SK-N-SH (cell line): ENCODE data around the gene MOB2. TPM values are rescaled to one million over a fixed set of nuclear protein-coding genes. Genes with fewer than 3 reads are reported as not detected.

Source experiments
- CTCF ChIA-PET: fragments of 300-600, 350-600 bp; formaldehyde crosslinking; extraction: SDS; loops from one replicate; lab custom pipeline; 2021; lab: Yijun Ruan, JAX
- POLR2A ChIA-PET: fragments of 350-600 bp; sonication (Branson Sonifier 250); formaldehyde crosslinking; extraction: SDS; loops from one replicate; lab custom pipeline; 2020; ENCODE audit warnings: antibody characterized with exemption, inconsistent platforms; lab: Yijun Ruan, JAX
- DNase-seq: peaks from one replicate; pipeline ENCODE4 v3.0.0; 2012
- H2AFZ ChIP-seq: fragments of 200-600 bp; sonication (generic); 2 replicates; pipeline ENCODE4 v1.8.1; 2016; ENCODE audit warnings: antibody characterized with exemption, mild to moderate bottlenecking, low read depth
- H3F3A ChIP-seq: fragments of 200-600 bp; sonication (generic); replicated peaks from 2 replicates; pipeline ENCODE3; 2016; ENCODE audit warnings: antibody characterized with exemption, mild to moderate bottlenecking; ENCODE audit not compliant: insufficient read depth
- H3K27ac ChIP-seq, 2 experiments: fragments of 200-500 bp in 1 of 2; fragments of 200-600 bp in 1 of 2; sonication (Bioruptor generic) in 1 of 2; sonication (generic), shearing (Covaris generic) in 1 of 2; 2 replicates each; pipeline versions ENCODE4 v1.5.1 to v1.6.1; 2014 to 2016; ENCODE audit warnings: low read depth in 2 of 2, inconsistent platforms in 1 of 2, low read length in 1 of 2, mild to moderate bottlenecking in 1 of 2, mixed read lengths in 1 of 2
- H3K27me3 ChIP-seq: fragments of 200-600 bp; sonication (generic), shearing (Covaris generic); 2 replicates; pipeline ENCODE4 v1.6.1; 2016; ENCODE audit warnings: mixed run types; ENCODE audit not compliant: insufficient read depth
- H3K36me3 ChIP-seq, 2 experiments: fragments of 200-500 bp in 1 of 2; fragments of 200-600 bp in 1 of 2; sonication (Bioruptor generic) in 1 of 2; sonication (generic) in 1 of 2; replicated peaks in 1 of 2; 2 replicates each; pipeline versions ENCODE3 to v1.5.1; 2014 to 2016; ENCODE audit warnings: low read length in 1 of 2, mild to moderate bottlenecking in 1 of 2; ENCODE audit not compliant: insufficient read depth in 2 of 2, control insufficient read depth in 1 of 2
- H3K4me1 ChIP-seq, 2 experiments: fragments of 200-500 bp in 1 of 2; fragments of 200-600 bp in 1 of 2; sonication (Bioruptor generic) in 1 of 2; sonication (generic), shearing (Covaris generic) in 1 of 2; 2 replicates each; pipeline versions ENCODE4 v1.5.1 to v1.6.1; 2014 to 2016; ENCODE audit warnings: low read depth in 1 of 2, low read length in 1 of 2, mixed run types in 1 of 2; ENCODE audit not compliant: insufficient read depth in 2 of 2, control insufficient read depth in 1 of 2
- H3K4me2 ChIP-seq: fragments of 200-600 bp; sonication (generic), shearing (Covaris generic); 2 replicates; pipeline ENCODE4 v1.6.1; 2017; ENCODE audit warnings: mixed run types
- H3K4me3 ChIP-seq, 2 experiments: fragments of 200-500 bp in 1 of 2; fragments of 200-600 bp in 1 of 2; sonication (Bioruptor generic) in 1 of 2; sonication (generic), shearing (Covaris generic) in 1 of 2; 2 replicates each; pipeline versions ENCODE4 v1.5.1 to v1.8.1; 2014 to 2016; ENCODE audit warnings: low read depth in 2 of 2, inconsistent platforms in 1 of 2, low read length in 1 of 2, mild to moderate bottlenecking in 1 of 2, mixed read lengths in 1 of 2, moderate library complexity in 1 of 2
- H3K79me2 ChIP-seq: fragments of 200-600 bp; sonication (generic); 2 replicates; pipeline ENCODE4 v1.8.1; 2017; ENCODE audit warnings: mild to moderate bottlenecking; ENCODE audit not compliant: insufficient read depth
- H3K9ac ChIP-seq: fragments of 200-600 bp; sonication (generic); 2 replicates; pipeline ENCODE4 v1.6.1; 2017; ENCODE audit warnings: mixed run types
- H3K9me2 ChIP-seq: fragments of 200-600 bp; sonication (generic); 2 replicates; pipeline ENCODE4 v1.6.1; 2017; ENCODE audit warnings: mixed run types
- H3K9me3 ChIP-seq: fragments of 200-600 bp; sonication (generic); 2 replicates; pipeline ENCODE4 v1.6.1; 2017; ENCODE audit warnings: mixed run types, mild to moderate bottlenecking, moderate library complexity
- H4K20me1 ChIP-seq: fragments of 200-600 bp; sonication (generic); 2 replicates; pipeline ENCODE4 v1.6.1; 2017; ENCODE audit warnings: mild to moderate bottlenecking, mixed run types; ENCODE audit not compliant: insufficient read depth
- ELF1 ChIP-seq: IDR thresholded peaks from 2 replicates; pipeline ENCODE4 v1.4.0; 2012
- EP300 ChIP-seq, 2 experiments: IDR thresholded peaks; 2 replicates each; pipeline versions ENCODE4 v1.4.0 to v1.6.1; 2012; ENCODE audit warnings: borderline replicate concordance in 1 of 2, low read depth in 1 of 2, low read length in 1 of 2
- FOSL2 ChIP-seq: IDR thresholded peaks from 2 replicates; pipeline ENCODE4 v1.4.0; 2012; ENCODE audit warnings: low read depth, mild to moderate bottlenecking, moderate library complexity, borderline replicate concordance
- FOXJ3 ChIP-seq: sonication (generic); formaldehyde crosslinking; IDR thresholded peaks from 2 replicates; pipeline ENCODE4 v1.5.1; 2020; ENCODE audit warnings: mild to moderate bottlenecking, missing genetic modification reagents
- FOXM1 ChIP-seq: IDR thresholded peaks from 2 replicates; pipeline ENCODE4 v1.4.0; 2012; ENCODE audit warnings: low read depth, mild to moderate bottlenecking
- JUND ChIP-seq: IDR thresholded peaks from 2 replicates; pipeline ENCODE4 v1.4.0; 2012
- MXI1 ChIP-seq: IDR thresholded peaks from 2 replicates; pipeline ENCODE4 v1.6.1; 2012; ENCODE audit warnings: mild to moderate bottlenecking, low read depth, low read length, improper control_type of control experiment
- RAD21 ChIP-seq: IDR thresholded peaks from 2 replicates; pipeline ENCODE4 v1.6.1; 2012; ENCODE audit warnings: mild to moderate bottlenecking, low read length
- RFX5 ChIP-seq: IDR thresholded peaks from 2 replicates; pipeline ENCODE4 v1.6.1; 2012; ENCODE audit warnings: mild to moderate bottlenecking, improper control_type of control experiment, low read length
- RXRA ChIP-seq: IDR thresholded peaks from 2 replicates; pipeline ENCODE4 v1.4.0; 2012; ENCODE audit warnings: low read depth, mild to moderate bottlenecking, borderline replicate concordance
- SMC3 ChIP-seq: IDR thresholded peaks from 2 replicates; pipeline ENCODE4 v1.6.1; 2012; ENCODE audit warnings: low read depth, low read length, improper control_type of control experiment
- TCF12 ChIP-seq: IDR thresholded peaks from 2 replicates; pipeline ENCODE4 v1.4.0; 2012
- TEAD4 ChIP-seq: IDR thresholded peaks from 2 replicates; pipeline ENCODE4 v1.4.0; 2012; ENCODE audit warnings: mild to moderate bottlenecking, borderline replicate concordance; ENCODE audit not compliant: insufficient read depth
- WGBS: methylation state at CpG from one replicate; pipeline ENCODE4 v1.1.6; 2017; ENCODE audit warnings: low lambda C conversion rate; 5-methylcytosine and 5-hydroxymethylcytosine counted together
- polyA plus RNA-seq, 3 experiments: library from polyadenylated mRNA; depleted of rRNA; stranded (reverse); fragments of >200 nt; gene quantifications; 2 replicates each; pipeline ENCODE4 v1.2.3, GENCODE V29; 2012
- TF ChIP-seq, protein P1 (sequence below): fragments of 150-350 bp; IDR thresholded peaks from 2 replicates; pipeline ENCODE4 v1.6.1; 2017; ENCODE audit warnings: antibody characterized with exemption, low read length, low read depth, borderline replicate concordance
- TF ChIP-seq, protein P2 (sequence below): IDR thresholded peaks from 2 replicates; pipeline ENCODE4 v1.4.0; 2012; ENCODE audit warnings: low read depth, borderline replicate concordance
- TF ChIP-seq, protein P3 (sequence below): fragments of 150-350 bp; IDR thresholded peaks from 2 replicates; pipeline ENCODE4 v1.6.1; 2016; ENCODE audit warnings: mild to moderate bottlenecking, low read depth, low read length

Gene MOB2
- polyA plus RNA-seq, 1 of the 3 experiments (the other 2 are of a cell fraction) = 45.8 TPM

DNA sequence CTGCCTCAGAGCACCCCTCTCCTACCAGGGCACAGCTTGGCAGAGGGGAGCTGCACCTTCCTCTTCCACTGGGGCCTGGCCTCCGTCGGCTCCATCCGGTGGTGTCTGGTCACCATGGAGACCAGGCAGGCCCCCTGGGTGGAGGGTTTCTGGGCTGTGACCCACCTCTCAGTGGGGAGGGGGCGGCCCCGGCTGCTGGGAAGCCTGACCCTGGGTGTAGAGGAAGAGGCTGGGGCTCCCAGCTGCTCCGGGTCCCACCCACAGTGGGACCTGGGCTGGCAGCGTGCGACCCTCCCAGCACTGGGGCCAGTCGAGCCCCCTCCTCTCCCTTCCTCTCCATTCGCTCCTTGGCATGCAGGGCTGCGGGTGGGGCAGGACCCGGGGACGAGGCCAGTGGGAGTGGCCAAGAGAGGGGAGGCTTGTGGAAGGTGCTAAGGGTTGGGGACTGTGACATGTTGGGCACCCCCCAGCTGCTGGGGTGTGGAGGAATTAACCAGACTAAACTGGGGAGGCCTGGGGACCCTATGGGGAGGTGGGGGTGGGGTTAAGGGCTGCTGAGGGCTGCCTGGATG lies 50.0 kb downstream of the MOB2 start:
- no peak overlapping the region; a peak in 1 of 4 replicates for H3K27ac ChIP-seq
- ChIA-PET POLR2A (no interaction called here), CTCF (interaction anchor here (1.1 to 1.5 kb wide), 4 partner anchors 10 to 234 kb away, joined by 3 to 5 read pairs (median 3); no protein-coding TSS in a partner anchor)
- H3K27me3 ChIP-seq = no peaks in the 10 kb centered on the region
- no peak overlapping the region for H2AFZ ChIP-seq
- no peak for DNase-seq
- H3K4me3 ChIP-seq = no peak overlapping the region
- no peaks in the 10 kb centered on the region for H4K20me1 ChIP-seq
- H3K79me2 ChIP-seq = no peaks in the 10 kb centered on the region
- no peaks in the 10 kb centered on the region for H3F3A ChIP-seq
- no peaks in the 10 kb centered on the region for H3K9me3 ChIP-seq
- H3K9ac ChIP-seq = no peak overlapping the region
- 66% methylated on average over 4 of the region's 13 CpGs for WGBS
- no peaks in the 10 kb centered on the region for H3K36me3 ChIP-seq
- H3K9me2 ChIP-seq = no peaks in the 10 kb centered on the region
- H3K4me1 ChIP-seq = peaks cover 0 to 30% of the 10 kb centered on the region in 2 experiments; a peak in 1 of 4 replicates
- TF ChIP-seq TCF12 = no peak
- TF ChIP-seq, protein P1, sequence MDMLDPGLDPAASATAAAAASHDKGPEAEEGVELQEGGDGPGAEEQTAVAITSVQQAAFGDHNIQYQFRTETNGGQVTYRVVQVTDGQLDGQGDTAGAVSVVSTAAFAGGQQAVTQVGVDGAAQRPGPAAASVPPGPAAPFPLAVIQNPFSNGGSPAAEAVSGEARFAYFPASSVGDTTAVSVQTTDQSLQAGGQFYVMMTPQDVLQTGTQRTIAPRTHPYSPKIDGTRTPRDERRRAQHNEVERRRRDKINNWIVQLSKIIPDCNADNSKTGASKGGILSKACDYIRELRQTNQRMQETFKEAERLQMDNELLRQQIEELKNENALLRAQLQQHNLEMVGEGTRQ = no peak
- no peak for TF ChIP-seq FOXJ3
- no peak for TF ChIP-seq JUND
- TF ChIP-seq RFX5 = no peak
- TF ChIP-seq TEAD4 = no peak
- TF ChIP-seq RAD21 = no peak
- no peak for TF ChIP-seq RXRA
- TF ChIP-seq, protein P2, sequence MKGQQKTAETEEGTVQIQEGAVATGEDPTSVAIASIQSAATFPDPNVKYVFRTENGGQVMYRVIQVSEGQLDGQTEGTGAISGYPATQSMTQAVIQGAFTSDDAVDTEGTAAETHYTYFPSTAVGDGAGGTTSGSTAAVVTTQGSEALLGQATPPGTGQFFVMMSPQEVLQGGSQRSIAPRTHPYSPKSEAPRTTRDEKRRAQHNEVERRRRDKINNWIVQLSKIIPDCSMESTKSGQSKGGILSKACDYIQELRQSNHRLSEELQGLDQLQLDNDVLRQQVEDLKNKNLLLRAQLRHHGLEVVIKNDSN = no peak
- TF ChIP-seq MXI1 = no peak
- no peak for TF ChIP-seq ELF1
- TF ChIP-seq FOXM1 = no peak
- no peak for TF ChIP-seq SMC3
- no peak for TF ChIP-seq EP300 (IDR thresholded peaks at IDR 0.05; ENCODE audit: borderline replicate concordance in 1 of 2, low read depth in 1 of 2, low read length in 1 of 2)
- TF ChIP-seq FOSL2 = no peak
- TF ChIP-seq, protein P3, sequence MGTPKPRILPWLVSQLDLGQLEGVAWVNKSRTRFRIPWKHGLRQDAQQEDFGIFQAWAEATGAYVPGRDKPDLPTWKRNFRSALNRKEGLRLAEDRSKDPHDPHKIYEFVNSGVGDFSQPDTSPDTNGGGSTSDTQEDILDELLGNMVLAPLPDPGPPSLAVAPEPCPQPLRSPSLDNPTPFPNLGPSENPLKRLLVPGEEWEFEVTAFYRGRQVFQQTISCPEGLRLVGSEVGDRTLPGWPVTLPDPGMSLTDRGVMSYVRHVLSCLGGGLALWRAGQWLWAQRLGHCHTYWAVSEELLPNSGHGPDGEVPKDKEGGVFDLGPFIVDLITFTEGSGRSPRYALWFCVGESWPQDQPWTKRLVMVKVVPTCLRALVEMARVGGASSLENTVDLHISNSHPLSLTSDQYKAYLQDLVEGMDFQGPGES = no peak
- no peak overlapping the region for H3K4me2 ChIP-seq
